GM19455 (cell line): ENCODE data around the gene TIGD4.

Experiments
- ATAC-seq: cut with Tn5 transposase; IDR thresholded peaks from one replicate; pipeline ENCODE4 v1.9.1; 2021; ENCODE audit not compliant: unreplicated experiment

Gene TIGD4

DNA sequence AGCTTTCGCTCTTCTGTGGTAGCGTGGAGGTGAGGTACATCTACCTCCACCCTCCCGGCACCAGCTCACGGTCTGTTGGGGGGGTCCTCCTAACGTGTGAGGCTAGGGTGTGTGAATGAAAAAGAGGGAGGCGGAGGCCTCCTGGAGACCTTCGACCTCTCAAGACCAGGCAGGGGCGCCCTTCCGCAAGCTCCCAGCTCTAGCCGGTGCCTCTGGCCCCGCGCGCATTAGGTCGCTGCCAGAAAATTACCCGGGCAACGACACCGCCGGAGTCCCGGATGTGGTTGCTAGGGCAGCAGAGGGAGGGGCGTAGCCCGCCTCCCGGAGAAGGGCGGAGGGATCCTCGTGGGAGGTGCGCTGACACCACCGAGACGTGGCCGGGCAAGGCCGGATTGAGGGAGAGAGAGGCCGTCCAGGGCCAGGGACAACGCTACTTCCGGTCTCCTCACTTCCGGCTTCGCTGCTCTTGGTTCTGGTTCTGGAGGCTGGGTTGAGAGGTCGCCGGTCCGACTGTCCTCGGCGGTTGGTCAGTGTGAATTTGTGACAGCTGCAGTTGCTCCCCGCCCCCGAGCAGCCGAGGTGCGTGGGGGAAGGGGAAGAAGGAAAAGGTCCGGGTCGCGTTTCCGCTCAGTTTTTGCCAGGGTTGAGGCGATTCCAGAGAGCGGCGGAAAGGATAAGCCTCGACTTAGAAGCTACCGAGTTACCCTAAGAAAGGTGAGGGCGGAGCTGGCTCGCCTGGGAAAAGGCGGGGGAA is at the start of gene TIGD4, which contains the start of gene ARFIP1:
TSS of gene TIGD4 (minus strand) at position 218 of the 754 bp plus-strand sequence. CDS start 8,726 bp downstream, outside the sequence.
TSS of gene ARFIP1 (plus strand) at position 442 of the 754 bp plus-strand sequence. CDS start 49,680 bp downstream, outside the sequence.
- peak; percentile 96 for ATAC-seq

- ATAC-seq: no peak
Measured at GRCh38 chr4:152828122-152828521, 48.6 kb upstream of the TIGD4 start.

GRCh38 chr4:152825336-152825735 is 45.8 kb upstream of the TIGD4 start:
- no peak for ATAC-seq

GRCh38 chr4:152824561-152824960 is 45.0 kb upstream of the TIGD4 start:
- no peak for ATAC-seq

GRCh38 chr4:152822323-152822722 is 42.8 kb upstream of the TIGD4 start:
- ATAC-seq: no peak

GRCh38 chr4:152820073-152820472 is 40.5 kb upstream of the TIGD4 start:
- no peak for ATAC-seq

DNA sequence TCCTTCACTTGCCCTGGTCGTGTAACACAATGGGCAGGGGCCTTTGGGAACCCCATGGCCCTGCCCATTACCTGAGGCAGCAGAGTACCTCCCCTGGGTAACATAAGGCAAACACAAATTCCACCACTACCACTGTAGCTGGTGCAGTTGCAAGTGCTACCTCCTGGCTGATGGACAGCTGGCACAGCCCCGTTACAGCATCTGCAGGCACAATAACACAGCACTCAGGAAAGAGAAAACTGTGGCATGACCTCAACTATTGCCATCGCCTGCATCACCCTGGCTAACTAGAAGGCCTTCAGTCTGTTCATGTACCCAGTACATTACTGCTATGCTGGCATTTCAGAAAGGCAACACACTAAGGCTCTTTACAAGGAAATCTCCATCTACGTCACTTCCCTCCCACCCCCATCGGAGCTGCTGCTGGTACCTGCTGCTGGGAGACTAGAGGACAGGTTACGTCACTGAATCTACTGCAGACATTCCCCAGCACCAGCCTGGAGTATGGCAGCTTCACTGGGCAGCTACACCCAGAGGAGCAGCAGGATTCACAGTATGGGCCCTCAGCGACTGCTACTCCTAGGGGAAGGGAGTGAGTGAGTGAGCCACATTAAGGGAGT is 39.6 kb upstream of the TIGD4 start:
- ATAC-seq: no peak

DNA sequence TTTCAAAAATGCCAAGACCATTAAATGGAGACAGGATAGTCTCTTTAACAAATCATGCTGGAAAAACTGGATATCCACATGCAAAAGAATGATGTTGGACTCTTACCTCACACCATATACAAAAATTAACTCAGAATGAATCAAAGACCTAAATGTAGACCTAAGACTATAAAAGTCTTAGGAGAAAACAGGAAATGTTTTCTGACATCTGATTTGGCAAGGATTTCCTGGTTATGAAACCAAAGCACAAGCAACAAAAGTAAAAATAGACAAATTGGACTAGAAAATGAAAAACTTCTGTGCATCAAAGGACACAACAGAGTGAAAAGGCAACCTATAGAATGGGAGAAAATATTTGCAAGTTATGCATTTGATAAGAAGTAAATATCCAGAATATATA is 37.8 kb upstream of the TIGD4 start:
- no peak for ATAC-seq

- no peak for ATAC-seq
Measured at GRCh38 chr4:152815078-152815477, 35.5 kb upstream of the TIGD4 start.

GRCh38 chr4:152810715-152811287 is 31.3 kb upstream of the TIGD4 start:
- ATAC-seq: no peak

DNA sequence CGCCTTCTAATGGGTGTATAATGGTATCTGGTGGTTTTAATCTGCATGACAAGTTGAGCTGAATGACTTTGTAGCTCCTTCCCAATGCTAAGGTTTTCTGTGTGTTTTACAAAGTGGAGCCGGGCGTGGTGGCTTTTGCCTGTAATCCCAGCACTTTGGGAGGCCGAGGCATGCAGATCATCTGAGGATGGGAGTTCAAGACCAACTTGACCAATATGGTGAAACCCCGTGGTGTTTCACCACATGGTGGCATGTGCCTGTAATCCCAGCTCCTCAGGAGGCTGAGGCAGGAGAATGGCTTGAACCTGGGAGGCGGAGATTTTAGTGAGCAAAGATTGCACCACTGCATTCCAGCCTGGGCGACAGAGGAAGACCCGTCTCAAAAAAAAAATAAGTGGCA is 29.1 kb upstream of the TIGD4 start:
- no peak for ATAC-seq

GRCh38 chr4:152807294-152807829 is 27.8 kb upstream of the TIGD4 start:
- ATAC-seq: no peak

GRCh38 chr4:152806501-152807125 is 27.1 kb upstream of the TIGD4 start:
- ATAC-seq: no peak

DNA sequence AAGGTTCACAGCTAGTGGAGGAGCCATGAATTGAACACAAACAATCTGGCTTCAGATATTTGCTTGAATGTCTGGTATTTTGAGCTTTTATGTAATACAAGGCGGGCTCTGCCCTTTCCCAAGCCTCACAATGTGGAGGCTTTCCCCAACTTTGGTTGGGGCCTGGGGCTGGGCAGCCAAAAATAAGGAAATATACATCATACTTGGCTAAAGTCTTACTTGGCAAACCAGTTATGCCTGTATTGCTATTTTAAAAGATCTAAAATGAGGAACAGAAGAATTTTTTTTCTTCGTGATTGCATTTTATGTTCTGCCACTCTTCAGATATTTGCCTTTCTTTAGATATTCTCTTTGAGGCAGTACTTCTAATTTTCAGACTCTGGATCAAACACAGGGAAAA is 26.3 kb upstream of the TIGD4 start:
- no peak for ATAC-seq

- ATAC-seq: no peak
Measured at GRCh38 chr4:152805071-152805650, 25.6 kb upstream of the TIGD4 start.

GRCh38 chr4:152803541-152803940 is 24.0 kb upstream of the TIGD4 start:
- ATAC-seq: no peak

GRCh38 chr4:152795891-152796290 is 16.4 kb upstream of the TIGD4 start:
- ATAC-seq: no peak

GRCh38 chr4:152786627-152787026 is 7.1 kb upstream of the TIGD4 start:
- no peak for ATAC-seq

- no peak for ATAC-seq
Measured at GRCh38 chr4:152785639-152786615, 6.4 kb upstream of the TIGD4 start.
